ENCODE data around the gene USP47. TPM values are rescaled to one million over a fixed set of nuclear protein-coding genes. Genes with fewer than 3 reads are reported as not detected.

Gene USP47
- total RNA-seq, 1 experiment from 2014 or later = 37.5 TPM

DNA sequence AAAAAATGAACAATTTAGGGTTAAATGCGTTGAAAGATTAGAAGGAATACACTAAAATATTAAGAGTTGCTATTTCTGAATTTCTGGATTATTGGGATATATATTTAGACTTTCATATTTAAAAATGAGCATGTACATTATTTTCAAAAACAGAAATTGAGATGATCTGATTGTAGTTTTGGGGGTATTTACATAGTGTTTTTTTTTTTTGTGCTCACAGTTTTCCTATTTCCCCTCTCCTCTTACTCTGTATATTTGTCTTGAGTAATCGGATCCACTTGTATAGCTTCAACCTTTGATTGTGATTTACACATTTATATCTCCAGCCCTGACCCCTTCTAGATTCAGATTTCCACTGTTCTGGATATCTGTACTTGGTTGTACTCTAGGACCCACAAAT, 5.3 kb downstream of the USP47 start:
- BruUV-seq (replicated peaks) = no TSS peak
- H3K27ac Mint-ChIP-seq (ENCODE audit: unreplicated experiment) = peak overlapping the region; percentile 3
- TF ChIP-seq, protein P1, sequence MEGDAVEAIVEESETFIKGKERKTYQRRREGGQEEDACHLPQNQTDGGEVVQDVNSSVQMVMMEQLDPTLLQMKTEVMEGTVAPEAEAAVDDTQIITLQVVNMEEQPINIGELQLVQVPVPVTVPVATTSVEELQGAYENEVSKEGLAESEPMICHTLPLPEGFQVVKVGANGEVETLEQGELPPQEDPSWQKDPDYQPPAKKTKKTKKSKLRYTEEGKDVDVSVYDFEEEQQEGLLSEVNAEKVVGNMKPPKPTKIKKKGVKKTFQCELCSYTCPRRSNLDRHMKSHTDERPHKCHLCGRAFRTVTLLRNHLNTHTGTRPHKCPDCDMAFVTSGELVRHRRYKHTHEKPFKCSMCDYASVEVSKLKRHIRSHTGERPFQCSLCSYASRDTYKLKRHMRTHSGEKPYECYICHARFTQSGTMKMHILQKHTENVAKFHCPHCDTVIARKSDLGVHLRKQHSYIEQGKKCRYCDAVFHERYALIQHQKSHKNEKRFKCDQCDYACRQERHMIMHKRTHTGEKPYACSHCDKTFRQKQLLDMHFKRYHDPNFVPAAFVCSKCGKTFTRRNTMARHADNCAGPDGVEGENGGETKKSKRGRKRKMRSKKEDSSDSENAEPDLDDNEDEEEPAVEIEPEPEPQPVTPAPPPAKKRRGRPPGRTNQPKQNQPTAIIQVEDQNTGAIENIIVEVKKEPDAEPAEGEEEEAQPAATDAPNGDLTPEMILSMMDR (IDR thresholded peaks at IDR 0.05; ENCODE audit: unreplicated experiment) = no peak
- peaks cover 21% of the 10 kb centered on the region for H3K4me1 Mint-ChIP-seq (ENCODE audit: low read depth, unreplicated experiment)
- CTCF ChIA-PET = no interaction called here
- peak overlapping the region; percentile 3 for H3K4me3 Mint-ChIP-seq (ENCODE audit: low read depth, unreplicated experiment)
- no peaks in the 10 kb centered on the region for H3K27me3 Mint-ChIP-seq (ENCODE audit: unreplicated experiment)
- H3K36me3 Mint-ChIP-seq (ENCODE audit: insufficient read depth, unreplicated experiment) = peaks cover 8% of the 10 kb centered on the region
- no peaks in the 10 kb centered on the region for H3K9me3 Mint-ChIP-seq (ENCODE audit: low read depth, unreplicated experiment)
- intact Hi-C loops (cut with micrococcal nuclease; ENCODE audit: unreplicated experiment) = no loop called here
- DNase-seq = no peak

DNA sequence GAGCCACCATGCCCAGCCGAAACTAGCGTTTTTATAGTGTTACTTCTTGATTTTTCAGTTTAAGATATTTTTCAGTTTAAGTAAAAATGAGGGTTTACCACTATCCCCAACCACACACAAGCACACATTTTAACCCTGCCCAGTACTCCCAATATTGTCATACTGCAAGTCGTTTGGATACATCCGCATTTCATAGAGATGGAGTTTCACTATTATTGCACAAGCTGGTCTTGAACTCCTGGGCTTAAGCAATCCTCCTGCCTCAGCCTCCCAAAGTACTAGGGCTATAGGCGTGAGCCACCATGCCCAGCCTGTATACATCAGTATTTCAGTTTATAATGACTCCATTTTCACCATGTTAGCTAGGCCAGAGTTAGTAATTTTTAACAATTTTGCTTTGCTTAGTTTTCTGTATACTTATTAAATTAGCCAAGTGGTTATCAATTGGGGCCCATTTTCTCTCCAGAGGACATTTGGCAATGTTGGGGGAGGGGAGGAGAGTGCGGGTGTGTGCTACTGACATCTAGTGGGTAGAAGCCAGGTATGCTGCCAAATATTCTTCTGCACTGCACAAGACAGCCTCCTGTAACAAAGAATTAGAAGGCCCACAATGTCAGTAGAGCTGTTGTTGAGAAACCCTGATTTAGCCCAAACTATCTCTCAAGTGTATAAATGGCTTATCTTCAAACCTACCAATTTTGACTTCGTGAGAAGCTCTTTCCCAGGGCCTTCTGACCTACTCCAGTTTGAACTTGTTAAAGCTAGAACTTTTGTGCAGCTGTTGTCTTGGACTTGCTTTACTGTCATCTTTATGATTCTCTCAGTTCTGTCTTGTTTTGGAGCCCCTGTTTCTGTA, 7.3 kb downstream of the USP47 start:
- peaks cover 8% of the 10 kb centered on the region for H3K36me3 Mint-ChIP-seq (ENCODE audit: insufficient read depth, unreplicated experiment)
- CTCF ChIA-PET = interaction anchor here (0.7 to 0.8 kb wide), 3 partner anchors 8 to 1247 kb away, joined by 3 to 4 read pairs (median 3); no protein-coding TSS in a partner anchor
- no peak overlapping the region for H3K27ac Mint-ChIP-seq (ENCODE audit: unreplicated experiment)
- peaks cover 27% of the 10 kb centered on the region for H3K4me1 Mint-ChIP-seq (ENCODE audit: low read depth, unreplicated experiment)
- intact Hi-C loops (cut with micrococcal nuclease; ENCODE audit: unreplicated experiment) = loop anchor here (1.0 to 2.0 kb wide), 2 partner anchors 50 to 60 kb away; no protein-coding TSS in a partner anchor
- BruUV-seq (replicated peaks) = no TSS peak
- TF ChIP-seq, protein P1 (IDR thresholded peaks at IDR 0.05; ENCODE audit: unreplicated experiment) = peak; percentile 60
- H3K27me3 Mint-ChIP-seq (ENCODE audit: unreplicated experiment) = no peaks in the 10 kb centered on the region
- H3K4me3 Mint-ChIP-seq (ENCODE audit: low read depth, unreplicated experiment) = no peak overlapping the region
- no peaks in the 10 kb centered on the region for H3K9me3 Mint-ChIP-seq (ENCODE audit: low read depth, unreplicated experiment)
- peak; percentile 77 for DNase-seq

DNA sequence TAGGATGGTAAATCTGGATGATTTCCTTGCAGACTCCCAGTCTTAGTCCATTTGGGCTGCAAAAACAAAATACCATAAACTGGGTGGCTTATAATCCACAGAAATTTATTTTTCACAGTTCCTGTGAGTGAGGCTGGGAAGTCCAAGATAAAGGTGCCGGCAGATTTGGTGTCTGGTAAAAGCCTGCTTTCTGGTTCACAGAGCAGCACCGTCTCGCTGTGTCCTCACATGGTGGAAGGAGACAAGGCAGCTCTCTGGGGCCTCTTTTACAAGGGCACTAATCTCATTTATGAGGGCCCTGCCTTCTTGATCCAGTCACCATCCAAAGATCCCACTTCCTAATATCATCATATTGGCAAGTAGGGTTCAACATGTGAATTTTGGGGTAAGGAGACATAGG, 8.9 kb downstream of the USP47 start:
- no peak for DNase-seq
- Mint-ChIP-seq H3K27me3 (ENCODE audit: unreplicated experiment) (no peaks in the 10 kb centered on the region), H3K9me3 (ENCODE audit: low read depth, unreplicated experiment) (no peaks in the 10 kb centered on the region), H3K27ac (ENCODE audit: unreplicated experiment) (no peak overlapping the region), H3K4me1 (ENCODE audit: low read depth, unreplicated experiment) (peaks cover 31% of the 10 kb centered on the region), H3K4me3 (ENCODE audit: low read depth, unreplicated experiment) (no peak overlapping the region), H3K36me3 (ENCODE audit: insufficient read depth, unreplicated experiment) (no peaks in the 10 kb centered on the region)
- no TSS peak for BruUV-seq (replicated peaks)
- CTCF ChIA-PET = no interaction called here
- TF ChIP-seq, protein P1 (IDR thresholded peaks at IDR 0.05; ENCODE audit: unreplicated experiment) = no peak
- intact Hi-C loops (cut with micrococcal nuclease; ENCODE audit: unreplicated experiment) = no loop called here

DNA sequence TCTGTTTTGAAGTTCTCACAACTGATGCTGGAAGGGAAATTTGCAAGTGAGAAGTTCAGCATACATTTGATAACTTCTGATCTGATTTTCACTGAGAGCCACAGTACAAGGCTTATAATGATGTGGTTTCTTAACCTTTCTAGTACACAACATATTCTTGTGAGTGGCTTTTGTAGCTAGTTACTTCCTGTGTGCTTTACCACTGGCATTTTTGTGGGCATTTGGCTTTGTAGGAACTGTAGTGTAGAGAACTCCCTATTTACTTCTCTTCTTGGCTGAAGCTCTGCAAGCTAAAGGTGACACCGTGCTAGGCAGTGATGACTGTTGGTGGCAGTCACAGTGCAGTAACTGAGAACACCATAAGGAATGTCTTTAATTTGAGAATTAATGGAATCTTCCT, 14.9 kb downstream of the USP47 start:
- Mint-ChIP-seq H3K27ac (ENCODE audit: unreplicated experiment) (no peak overlapping the region), H3K36me3 (ENCODE audit: insufficient read depth, unreplicated experiment) (no peaks in the 10 kb centered on the region), H3K9me3 (ENCODE audit: low read depth, unreplicated experiment) (no peaks in the 10 kb centered on the region), H3K4me3 (ENCODE audit: low read depth, unreplicated experiment) (no peak overlapping the region), H3K27me3 (ENCODE audit: unreplicated experiment) (no peaks in the 10 kb centered on the region), H3K4me1 (ENCODE audit: low read depth, unreplicated experiment) (peaks cover 24% of the 10 kb centered on the region)
- TF ChIP-seq, protein P1 (IDR thresholded peaks at IDR 0.05; ENCODE audit: unreplicated experiment) = no peak
- CTCF ChIA-PET = interaction anchor here (0.7 to 1.4 kb wide), 4 partner anchors 12 to 231 kb away, joined by 3 to 4 read pairs (median 4); no protein-coding TSS in a partner anchor
- BruUV-seq (replicated peaks) = no TSS peak
- no peak for DNase-seq
- intact Hi-C loops (cut with micrococcal nuclease; ENCODE audit: unreplicated experiment) = no loop called here

Data from Calu3 (cell line).